GM13976 (cell line): Measurements from ENCODE around the gene MBTPS1.

ENCODE experiments used
- DNase-seq: peaks from one replicate; pipeline ENCODE4 v3.0.0; 2012; ENCODE audit warnings: low spot score
- in situ Hi-C: fragments of 300-500 bp; cut with MboI; formaldehyde crosslinking; loops from one replicate; pipeline ENCODE4 v1.12.0; 2022; ENCODE audit warnings: low sequenced_read_pairs, mixed read lengths, inconsistent platforms; ENCODE audit not compliant: unreplicated experiment
- TF ChIP-seq, protein P1 (sequence below): IDR thresholded peaks from 2 replicates; pipeline ENCODE4 v1.5.1; 2012; ENCODE audit warnings: borderline replicate concordance, mild to moderate bottlenecking; ENCODE audit not compliant: insufficient read depth; ENCODE audit errors: extremely low read depth, missing control alignments, control extremely low read depth

The MBTPS1 gene

GRCh38 chr16:84031556-84031955, 85.2 kb downstream of the MBTPS1 start:
- TF ChIP-seq, protein P1, sequence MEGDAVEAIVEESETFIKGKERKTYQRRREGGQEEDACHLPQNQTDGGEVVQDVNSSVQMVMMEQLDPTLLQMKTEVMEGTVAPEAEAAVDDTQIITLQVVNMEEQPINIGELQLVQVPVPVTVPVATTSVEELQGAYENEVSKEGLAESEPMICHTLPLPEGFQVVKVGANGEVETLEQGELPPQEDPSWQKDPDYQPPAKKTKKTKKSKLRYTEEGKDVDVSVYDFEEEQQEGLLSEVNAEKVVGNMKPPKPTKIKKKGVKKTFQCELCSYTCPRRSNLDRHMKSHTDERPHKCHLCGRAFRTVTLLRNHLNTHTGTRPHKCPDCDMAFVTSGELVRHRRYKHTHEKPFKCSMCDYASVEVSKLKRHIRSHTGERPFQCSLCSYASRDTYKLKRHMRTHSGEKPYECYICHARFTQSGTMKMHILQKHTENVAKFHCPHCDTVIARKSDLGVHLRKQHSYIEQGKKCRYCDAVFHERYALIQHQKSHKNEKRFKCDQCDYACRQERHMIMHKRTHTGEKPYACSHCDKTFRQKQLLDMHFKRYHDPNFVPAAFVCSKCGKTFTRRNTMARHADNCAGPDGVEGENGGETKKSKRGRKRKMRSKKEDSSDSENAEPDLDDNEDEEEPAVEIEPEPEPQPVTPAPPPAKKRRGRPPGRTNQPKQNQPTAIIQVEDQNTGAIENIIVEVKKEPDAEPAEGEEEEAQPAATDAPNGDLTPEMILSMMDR: no peak
- in situ Hi-C loops: no loop called here
- DNase-seq: no peak

DNA sequence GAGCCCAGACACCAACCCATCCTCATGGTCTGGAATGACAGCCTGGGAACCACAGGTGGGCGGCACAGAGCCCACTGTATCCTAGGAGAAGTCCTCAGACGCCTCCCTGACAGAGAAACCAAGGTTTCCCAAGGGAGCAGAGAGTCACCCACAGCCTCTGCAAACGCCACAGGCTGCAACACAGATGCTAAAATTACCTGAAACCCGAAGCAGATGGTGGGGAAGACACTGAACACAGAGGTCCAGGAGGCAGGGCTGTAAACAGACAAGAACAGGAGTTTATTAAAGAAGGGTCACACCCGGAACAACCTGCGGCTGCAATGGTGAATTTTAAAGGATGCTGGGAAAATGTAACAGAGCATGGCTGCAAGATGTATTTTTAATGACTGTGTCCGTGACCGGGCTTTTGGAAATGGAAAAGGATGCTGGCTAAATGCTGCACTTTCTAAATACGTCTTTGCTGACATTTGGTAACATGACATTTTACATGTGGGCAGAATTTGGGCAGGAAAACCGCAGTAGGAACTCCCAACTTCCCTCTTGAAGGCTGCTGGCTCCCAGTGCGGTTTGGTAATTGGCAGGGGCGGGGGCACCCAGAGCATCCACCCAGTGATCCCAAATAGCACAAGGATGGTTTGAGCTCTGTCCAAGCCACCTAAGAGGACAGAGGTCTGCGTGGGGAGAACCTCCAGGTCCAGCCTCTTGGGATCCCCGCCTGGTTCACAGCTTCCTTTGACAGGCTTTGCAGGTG, 87.3 kb downstream of the MBTPS1 start:
- TF ChIP-seq, protein P1: no peak
- in situ Hi-C loops: no loop called here
- no peak for DNase-seq

GRCh38 chr16:84027625-84028024, 89.1 kb downstream of the MBTPS1 start:
- in situ Hi-C loops: no loop called here
- no peak for DNase-seq
- TF ChIP-seq, protein P1: no peak

DNA sequence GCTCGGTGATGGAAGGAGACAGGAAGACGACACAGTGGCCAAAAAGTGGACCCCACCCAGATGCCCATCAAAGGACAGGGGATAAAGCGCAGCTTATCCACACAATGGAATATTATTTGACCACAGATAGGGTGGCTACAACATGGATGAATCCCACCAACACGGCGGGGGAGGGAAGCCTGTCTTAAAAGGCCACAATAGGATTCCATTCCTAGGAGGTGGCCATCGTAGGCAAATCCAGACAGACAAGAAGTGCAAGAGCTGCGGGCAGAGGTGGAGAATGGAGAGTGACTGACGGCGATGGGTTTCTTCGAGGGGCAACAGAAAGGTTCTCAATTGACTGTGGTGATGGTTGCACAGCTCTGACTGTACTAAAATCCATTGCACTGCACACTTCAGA, 90.1 kb downstream of the MBTPS1 start:
- in situ Hi-C loops: no loop called here
- DNase-seq: no peak
- TF ChIP-seq, protein P1: no peak

DNA sequence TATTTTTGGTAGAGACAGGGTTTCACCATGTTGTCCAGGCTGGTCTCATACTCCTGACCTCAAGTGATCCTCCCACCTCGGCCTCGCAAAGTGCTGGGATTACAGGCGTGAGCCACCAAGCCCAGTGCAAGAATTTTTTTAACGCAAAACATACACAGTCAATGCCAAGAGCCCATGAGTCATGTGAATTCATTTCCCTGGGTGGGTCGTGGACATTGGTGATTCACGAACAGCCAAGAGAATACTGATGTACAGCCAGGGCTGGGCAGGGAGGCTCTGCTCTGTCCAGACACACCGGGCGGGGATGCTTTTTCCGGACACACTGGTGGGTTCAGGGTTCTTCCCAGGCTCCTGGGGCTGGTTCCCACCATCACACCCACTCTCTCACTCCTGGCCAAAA, 91.9 kb downstream of the MBTPS1 start:
- TF ChIP-seq, protein P1: no peak
- DNase-seq: no peak
- in situ Hi-C loops: no loop called here

- in situ Hi-C loops: no loop called here
- DNase-seq: no peak
Measured at GRCh38 chr16:84022644-84023043, 94.1 kb downstream of the MBTPS1 start.

More at GRCh38 chr16:84022644-84023043, 94.1 kb downstream of the MBTPS1 start:
- TF ChIP-seq, protein P1: no peak
